B cell (primary cell): ENCODE measurements around the gene IWS1. TPM values are rescaled to one million over a fixed set of nuclear protein-coding genes. Genes with fewer than 3 reads are reported as not detected.

Experiments used
- ATAC-seq: fragments of 200-7000 bp; cut with Tn5 transposase; one replicate; pipeline ENCODE4 v1.10.0; 2021; ENCODE audit warnings: low read depth, mild to moderate bottlenecking, moderate number of reproducible peaks, moderate library complexity
- CTCF ChIA-PET: fragments of 350-600 bp; sonication (Branson Sonifier 250); formaldehyde crosslinking; loops from one replicate; lab custom pipeline; 2021; ENCODE audit warnings: antibody characterized with exemption, inconsistent platforms; lab: Charles Lee
- POLR2A ChIA-PET: fragments of 350-600 bp; sonication (Branson Sonifier 250); formaldehyde crosslinking; loops from one replicate; lab custom pipeline; 2021; ENCODE audit warnings: antibody characterized with exemption; lab: Charles Lee
- DNase-seq: peaks from one replicate; pipeline ENCODE4 v3.0.0; 2013
- H2AFZ ChIP-seq: 2 replicates; pipeline ENCODE4 v1.6.1; 2012; ENCODE audit warnings: mild to moderate bottlenecking, low read depth, low read length; ENCODE audit not compliant: insufficient read depth, poor library complexity, severe bottlenecking
- H3K27ac ChIP-seq, 2 donors: 1 replicate in 1 of 2; 2 replicates in 1 of 2; pipeline ENCODE4 v1.5.1; 2012 to 2013; ENCODE audit warnings: low read length in 2 of 2, mild to moderate bottlenecking in 2 of 2, moderate library complexity in 1 of 2
- H3K27me3 ChIP-seq, 4 experiments: fragments of 200-600 bp in 1 of 4; sonication (generic) in 1 of 4; replicated peaks in 1 of 4; 1 replicate in 2 of 4; 2 replicates in 2 of 4; pipeline versions ENCODE4 v1.6.1 to v1.7.0; 2013 to 2016; ENCODE audit warnings: low read length in 3 of 4, mild to moderate bottlenecking in 2 of 4, mixed read lengths in 1 of 4, moderate library complexity in 1 of 4; ENCODE audit not compliant: insufficient read depth in 4 of 4, control insufficient read depth in 3 of 4; ENCODE audit errors: control extremely low read depth in 1 of 4
- H3K36me3 ChIP-seq, 2 experiments: replicated peaks in 1 of 2; 1 replicate in 1 of 2; 2 replicates in 1 of 2; pipeline versions ENCODE4 v1.6.1 to v1.7.1; 2013; ENCODE audit warnings: low read length in 1 of 2; ENCODE audit not compliant: insufficient read depth in 2 of 2, control insufficient read depth in 1 of 2; ENCODE audit errors: control extremely low read depth in 1 of 2, extremely low read depth in 1 of 2
- H3K4me1 ChIP-seq, 2 donors: fragments of 200-600 bp in 1 of 2; sonication (generic) in 1 of 2; 1 replicate in 1 of 2; 2 replicates in 1 of 2; pipeline versions ENCODE4 v1.5.1 to v1.6.1; 2013 to 2017; ENCODE audit warnings: low read length in 2 of 2; ENCODE audit not compliant: control insufficient read depth in 2 of 2, insufficient read depth in 2 of 2
- H3K4me2 ChIP-seq: replicated peaks from 2 replicates; pipeline ENCODE3; 2012; ENCODE audit warnings: mild to moderate bottlenecking, low read depth, low read length; ENCODE audit not compliant: poor library complexity, severe bottlenecking
- H3K4me3 ChIP-seq, 5 experiments: fragments of 200-600 bp in 1 of 5; sonication (generic) in 1 of 5; 1 replicate in 3 of 5; 2 replicates in 2 of 5; pipeline versions ENCODE4 v1.5.1 to v1.7.0; 2011 to 2016; ENCODE audit warnings: low read length in 4 of 5, mild to moderate bottlenecking in 4 of 5, low read depth in 2 of 5, control low read depth in 1 of 5, moderate library complexity in 1 of 5; ENCODE audit not compliant: insufficient read depth in 1 of 5; ENCODE audit errors: control extremely low read depth in 1 of 5, extremely low read depth in 1 of 5
- H3K79me2 ChIP-seq: fragments of 200-600 bp; sonication (generic); one replicate; pipeline ENCODE4 v1.6.0; 2016; ENCODE audit warnings: low read length; ENCODE audit not compliant: control insufficient read depth, insufficient read depth
- H3K9ac ChIP-seq: fragments of 200-600 bp; sonication (generic); 2 replicates; pipeline ENCODE4 v1.6.1; 2017; ENCODE audit warnings: mild to moderate bottlenecking, low read length, moderate library complexity
- H3K9me3 ChIP-seq, 3 donors: one replicate each; pipeline versions ENCODE4 v1.6.1 to v1.7.1; 2013; ENCODE audit warnings: low read length in 2 of 3; ENCODE audit not compliant: control insufficient read depth in 2 of 3, insufficient read depth in 1 of 3; ENCODE audit errors: control extremely low read depth in 1 of 3
- H4K20me1 ChIP-seq: 2 replicates; pipeline ENCODE4 v1.6.0; 2012; ENCODE audit warnings: mild to moderate bottlenecking, low read length; ENCODE audit not compliant: insufficient read depth, control insufficient read depth, poor library complexity, severe bottlenecking
- H3K27ac Mint-ChIP-seq: one replicate; pipeline ENCODE4 v1.8.0; 2021; ENCODE audit warnings: mixed read lengths
- H3K27me3 Mint-ChIP-seq: one replicate; pipeline ENCODE4 v1.8.0; 2021; ENCODE audit warnings: mixed read lengths
- H3K4me1 Mint-ChIP-seq: one replicate; pipeline ENCODE4 v1.8.0; 2021; ENCODE audit warnings: mixed read lengths
- H3K4me3 Mint-ChIP-seq: one replicate; pipeline ENCODE4 v1.8.0; 2021; ENCODE audit warnings: mixed read lengths
- H3K9me3 Mint-ChIP-seq: one replicate; pipeline ENCODE4 v1.8.0; 2022; ENCODE audit warnings: mixed read lengths; ENCODE audit not compliant: insufficient read depth
- CTCF ChIP-seq: fragments of 200-600 bp; IDR thresholded peaks from one replicate; pipeline ENCODE4 v1.8.0; 2022; ENCODE audit warnings: antibody characterized with exemption, mild to moderate bottlenecking
- EZH2 ChIP-seq: IDR thresholded peaks from 2 replicates; pipeline ENCODE4 v1.6.1; 2012; ENCODE audit warnings: borderline replicate concordance, low read depth, mild to moderate bottlenecking, moderate library complexity, low read length; ENCODE audit not compliant: insufficient read depth, poor library complexity, severe bottlenecking
- WGBS: methylation state at CpG from one replicate; pipeline ENCODE4 v1.1.5; 2013; ENCODE audit warnings: missing lambda C conversion rate; ENCODE audit not compliant: insufficient coverage; 5-methylcytosine and 5-hydroxymethylcytosine counted together
- intact Hi-C: fragments of 100-400 bp; cut with micrococcal nuclease; formaldehyde crosslinking; loops from one replicate; pipeline ENCODE4 v1.10.0; 2022
- polyA plus RNA-seq: library from polyadenylated mRNA; depleted of rRNA; stranded (reverse); fragments of >200 nt; gene quantifications from 2 replicates; pipeline ENCODE4 v1.2.3, GENCODE V29; 2012
- total RNA-seq, 2 donors: library from RNA; stranded (reverse); fragments of 120-200 nt in 1 of 2; gene quantifications; 1 replicate in 1 of 2; 2 replicates in 1 of 2; pipeline versions ENCODE4 v1.2.3 to v1.2.4, GENCODE V29; 2013 to 2022

The IWS1 gene
- total and polyA plus RNA-seq, 2 donors (not counting 1 experiment from before 2014, with no cell fraction given): 22.5 to 45.9 TPM

- DNase-seq (peak; percentile 38), ATAC-seq (peak; percentile 33)
- H3K79me2 ChIP-seq: no peaks in the 10 kb centered on the region
- H3K9ac ChIP-seq: no peak overlapping the region
- no peaks in the 10 kb centered on the region for H3K36me3 ChIP-seq
- no peaks in the 10 kb centered on the region for H4K20me1 ChIP-seq
- ChIA-PET CTCF (interaction anchor here (1.4 to 2.4 kb wide), 2 partner anchors 28 to 86 kb away, joined by 6 to 9 read pairs; no protein-coding TSS in a partner anchor), POLR2A (no interaction called here)
- no peak for TF ChIP-seq EZH2
- TF ChIP-seq CTCF: no peak
- H3K4me3 ChIP-seq: no peak overlapping the region
- peaks cover 14% of the 10 kb centered on the region for H3K4me1 Mint-ChIP-seq
- peaks cover 4% of the 10 kb centered on the region for H3K27me3 Mint-ChIP-seq
- peak overlapping the region; percentile 58 for H2AFZ ChIP-seq
- no peak overlapping the region for H3K27ac ChIP-seq
- no peak overlapping the region for H3K4me3 Mint-ChIP-seq
- H3K9me3 Mint-ChIP-seq: peaks cover 2% of the 10 kb centered on the region
- H3K4me1 ChIP-seq: peaks cover 6 to 15% of the 10 kb centered on the region in 2 donors
- H3K4me2 ChIP-seq: peak overlapping the region; percentile 22
- 91% methylated on average over 10 of the region's 14 CpGs for WGBS
- intact Hi-C loops: no loop called here
- no peak overlapping the region for H3K27ac Mint-ChIP-seq
- H3K9me3 ChIP-seq: no peaks in the 10 kb centered on the region
- H3K27me3 ChIP-seq: peaks cover 0 to 4% (median 0%) of the 10 kb centered on the region in 4 experiments
Measured at GRCh38 chr2:127563458-127564428, 37.5 kb upstream of the IWS1 start.

GRCh38 chr2:127562936-127563335 is 36.6 kb upstream of the IWS1 start:
- intact Hi-C loops: no loop called here
- ATAC-seq: no peak
- no peak overlapping the region for H3K4me3 ChIP-seq
- no peaks in the 10 kb centered on the region for H3K79me2 ChIP-seq
- Mint-ChIP-seq H3K27me3 (peaks cover 11% of the 10 kb centered on the region), H3K4me1 (peaks cover 14% of the 10 kb centered on the region), H3K27ac (no peak overlapping the region), H3K4me3 (no peak overlapping the region), H3K9me3 (peaks cover 2% of the 10 kb centered on the region)
- H3K9me3 ChIP-seq: no peaks in the 10 kb centered on the region
- H3K27ac ChIP-seq: no peak overlapping the region
- DNase-seq: peak; percentile 1
- H4K20me1 ChIP-seq: no peaks in the 10 kb centered on the region
- ChIA-PET CTCF (interaction anchor here (1.4 to 2.4 kb wide), 2 partner anchors 28 to 87 kb away, joined by 6 to 9 read pairs; no protein-coding TSS in a partner anchor), POLR2A (no interaction called here)
- H3K36me3 ChIP-seq: no peaks in the 10 kb centered on the region
- H2AFZ ChIP-seq: no peak overlapping the region
- H3K27me3 ChIP-seq: peaks cover 0 to 4% (median 0%) of the 10 kb centered on the region in 4 experiments
- no CpG with 5 or more reads among the region's 2 CpGs for WGBS
- H3K4me1 ChIP-seq: peaks cover 6 to 15% of the 10 kb centered on the region in 2 donors
- TF ChIP-seq CTCF (no peak), EZH2 (no peak)
- no peak overlapping the region for H3K9ac ChIP-seq
- H3K4me2 ChIP-seq: no peak overlapping the region
